NCI-H1105 (cell line): ENCODE measurements around the gene EIF5A.
"Not testable (repeated sequence)": the region's sequence is repeated elsewhere in the genome, so short reads cannot be mapped to it uniquely, and the experiment has no call there.

Experiments
- DNase-seq: peaks from one replicate; lab custom pipeline; 2025; lab: John Stamatoyannopoulos, UW

EIF5A gene

GRCh38 chr17:7330638-7331015 is 23.2 kb downstream of the EIF5A start:
- no peak for DNase-seq

- DNase-seq: no peak
Measured at GRCh38 chr17:7332111-7332510, 24.7 kb downstream of the EIF5A start.

GRCh38 chr17:7332600-7333069 is 25.2 kb downstream of the EIF5A start:
- not testable (repeated sequence) for DNase-seq

GRCh38 chr17:7334938-7335538 is 27.6 kb downstream of the EIF5A start:
- DNase-seq: no peak

- not testable (repeated sequence) for DNase-seq
Measured at GRCh38 chr17:7335765-7336164, 28.3 kb downstream of the EIF5A start.

- DNase-seq: no peak
Measured at GRCh38 chr17:7336240-7337175, 29.1 kb downstream of the EIF5A start, which contains the start of gene ACAP1. TSS of gene ACAP1 (plus strand) at chr17:7336529. CDS start at chr17:7336735, 206 bp downstream.

GRCh38 chr17:7337600-7337999 is 30.2 kb downstream of the EIF5A start:
- DNase-seq: not testable (repeated sequence)

- no peak for DNase-seq
Measured at GRCh38 chr17:7340179-7340578, 32.8 kb downstream of the EIF5A start.

GRCh38 chr17:7341842-7342241 is 34.4 kb downstream of the EIF5A start:
- DNase-seq: no peak

- DNase-seq: no peak
Measured at GRCh38 chr17:7343250-7343649, 35.8 kb downstream of the EIF5A start.

- no peak for DNase-seq
Measured at GRCh38 chr17:7346761-7347614, 39.6 kb downstream of the EIF5A start.

GRCh38 chr17:7347630-7348477 is 40.4 kb downstream of the EIF5A start:
- DNase-seq: no peak

- DNase-seq: no peak
Measured at GRCh38 chr17:7348478-7349242, 41.2 kb downstream of the EIF5A start.

GRCh38 chr17:7351665-7352502 is 44.5 kb downstream of the EIF5A start, which contains the start of gene KCTD11:
TSS of gene KCTD11 (plus strand) at chr17:7352162.
- peak; percentile 51 for DNase-seq

GRCh38 chr17:7352503-7352889 is 45.1 kb downstream of the EIF5A start:
- DNase-seq: no peak

GRCh38 chr17:7352910-7353635 is 45.6 kb downstream of the EIF5A start:
- no peak for DNase-seq

GRCh38 chr17:7354262-7354843 is 46.9 kb downstream of the EIF5A start:
- DNase-seq: peak; percentile 32

- DNase-seq: no peak
Measured at GRCh38 chr17:7355053-7355452, 47.6 kb downstream of the EIF5A start, which contains the start of gene TMEM95. TSS of gene TMEM95 (plus strand) at chr17:7355156. CDS start at chr17:7355205, 49 bp downstream.
